GM15510 (cell line): ENCODE results near the gene ABAT.

Experiments used
- POLR2A ChIP-seq: IDR thresholded peaks from 3 replicates; pipeline ENCODE4 v1.6.1; 2011; ENCODE audit warnings: borderline replicate concordance; ENCODE audit not compliant: insufficient read length; ENCODE audit errors: extremely low read depth

ABAT gene

DNA sequence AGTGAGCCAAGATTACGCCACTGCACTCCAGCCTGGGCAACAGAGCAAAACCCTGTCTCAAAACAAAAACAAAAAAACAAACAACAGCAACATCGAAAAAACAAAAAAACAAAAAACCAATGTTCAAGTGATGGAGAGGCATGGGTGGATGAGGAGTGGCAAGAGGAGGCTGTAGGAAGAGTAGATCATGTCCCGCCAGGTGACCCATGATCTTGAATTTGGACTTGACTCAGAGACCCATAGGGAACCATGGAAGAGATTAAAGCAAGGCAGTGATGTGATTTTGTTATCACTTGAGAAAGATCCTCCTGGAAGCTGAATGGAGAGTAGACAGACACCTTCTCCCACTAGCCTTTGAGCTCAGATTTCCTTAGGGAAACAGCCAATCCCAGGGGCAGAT lies 11.2 kb downstream of the ABAT start:
- no peak for TF ChIP-seq POLR2A

DNA sequence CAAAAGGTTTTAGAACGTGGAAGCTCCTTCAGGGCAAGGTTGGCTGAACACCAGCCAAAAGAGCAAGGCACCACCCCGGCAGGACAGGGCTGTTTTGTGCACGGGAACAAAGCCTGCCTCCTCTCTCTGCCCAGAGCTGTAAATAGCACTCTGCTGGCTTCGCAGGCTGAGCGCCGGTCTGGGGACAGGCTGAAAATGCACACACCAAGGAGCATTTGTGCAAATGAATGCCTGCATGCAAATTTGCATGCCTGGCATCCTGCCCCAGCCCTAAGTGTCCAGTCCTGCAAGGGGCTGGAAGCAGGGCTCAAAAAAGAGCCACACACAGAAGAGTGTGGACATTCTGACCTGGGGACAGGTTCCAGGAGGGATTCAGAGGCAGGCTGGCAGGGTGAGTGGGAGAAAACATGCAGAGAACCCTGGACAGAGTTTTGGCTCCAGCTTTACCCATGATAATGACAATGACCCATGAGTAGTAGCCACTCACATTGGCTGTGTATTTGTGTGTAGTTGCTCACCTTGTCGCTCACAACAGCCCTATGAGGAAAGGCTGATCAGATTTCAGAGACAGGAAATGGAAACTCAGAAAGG lies 11.7 kb downstream of the ABAT start:
- no peak for TF ChIP-seq POLR2A

DNA sequence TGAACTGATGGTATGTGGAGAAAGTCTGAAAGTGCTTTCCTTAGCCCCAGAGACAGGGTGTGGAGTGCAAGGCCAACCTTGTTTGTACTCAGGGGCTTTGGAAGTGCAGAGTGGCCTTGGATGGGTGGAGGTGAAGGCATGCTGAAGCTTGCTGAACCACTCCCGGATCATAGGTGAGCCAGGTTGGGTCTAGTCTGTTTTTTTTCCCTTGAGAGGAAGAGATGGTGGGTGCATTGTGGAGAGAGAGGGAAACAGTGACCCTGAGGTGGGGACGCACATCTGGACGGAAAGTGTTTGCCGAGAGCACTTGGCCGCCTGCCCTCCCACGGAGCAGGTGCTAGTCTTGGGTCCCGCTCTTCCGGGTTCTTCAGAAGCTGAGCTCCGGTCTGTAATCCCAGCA lies 12.5 kb downstream of the ABAT start:
- TF ChIP-seq POLR2A, result no peak

DNA sequence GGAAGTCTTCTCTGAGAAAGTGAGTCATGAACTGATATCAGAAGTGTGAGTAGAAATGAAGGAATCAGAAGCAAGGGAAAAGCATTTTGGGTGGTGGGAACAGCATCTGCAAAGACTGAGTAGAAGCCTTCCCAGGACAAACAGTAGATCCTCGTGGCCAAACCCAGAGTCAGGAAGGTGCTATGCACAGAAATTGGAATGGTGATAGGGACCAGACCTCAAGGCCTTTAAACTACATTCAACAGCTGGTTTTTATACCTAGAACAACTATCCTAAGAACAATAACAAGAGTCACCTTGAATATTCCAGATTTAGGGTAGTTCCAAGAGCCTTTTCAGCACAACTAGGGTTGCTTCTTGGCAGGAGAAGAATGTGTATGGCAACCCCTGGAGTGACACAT lies 15.3 kb downstream of the ABAT start:
- TF ChIP-seq POLR2A, result no peak

DNA sequence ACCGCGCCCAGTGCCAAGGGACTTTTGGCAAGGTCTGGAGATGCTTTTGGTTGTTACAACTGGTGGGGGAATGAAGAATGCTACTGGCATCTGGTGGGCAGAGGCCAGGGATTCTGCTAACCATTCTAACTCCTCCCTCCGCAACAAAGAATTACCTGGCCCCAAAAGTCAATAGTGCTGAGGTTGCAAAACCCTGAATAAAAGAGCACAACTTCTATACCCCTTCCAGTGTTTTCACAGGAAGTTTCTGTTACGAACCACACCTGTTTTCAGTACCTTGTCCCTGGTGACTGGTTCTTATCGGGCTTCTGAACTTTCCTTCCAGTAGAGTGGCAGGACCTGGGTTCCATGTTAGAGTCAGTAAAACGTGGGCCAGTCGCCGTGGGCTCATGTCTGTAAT lies 17.3 kb downstream of the ABAT start:
- TF ChIP-seq POLR2A, result no peak

DNA sequence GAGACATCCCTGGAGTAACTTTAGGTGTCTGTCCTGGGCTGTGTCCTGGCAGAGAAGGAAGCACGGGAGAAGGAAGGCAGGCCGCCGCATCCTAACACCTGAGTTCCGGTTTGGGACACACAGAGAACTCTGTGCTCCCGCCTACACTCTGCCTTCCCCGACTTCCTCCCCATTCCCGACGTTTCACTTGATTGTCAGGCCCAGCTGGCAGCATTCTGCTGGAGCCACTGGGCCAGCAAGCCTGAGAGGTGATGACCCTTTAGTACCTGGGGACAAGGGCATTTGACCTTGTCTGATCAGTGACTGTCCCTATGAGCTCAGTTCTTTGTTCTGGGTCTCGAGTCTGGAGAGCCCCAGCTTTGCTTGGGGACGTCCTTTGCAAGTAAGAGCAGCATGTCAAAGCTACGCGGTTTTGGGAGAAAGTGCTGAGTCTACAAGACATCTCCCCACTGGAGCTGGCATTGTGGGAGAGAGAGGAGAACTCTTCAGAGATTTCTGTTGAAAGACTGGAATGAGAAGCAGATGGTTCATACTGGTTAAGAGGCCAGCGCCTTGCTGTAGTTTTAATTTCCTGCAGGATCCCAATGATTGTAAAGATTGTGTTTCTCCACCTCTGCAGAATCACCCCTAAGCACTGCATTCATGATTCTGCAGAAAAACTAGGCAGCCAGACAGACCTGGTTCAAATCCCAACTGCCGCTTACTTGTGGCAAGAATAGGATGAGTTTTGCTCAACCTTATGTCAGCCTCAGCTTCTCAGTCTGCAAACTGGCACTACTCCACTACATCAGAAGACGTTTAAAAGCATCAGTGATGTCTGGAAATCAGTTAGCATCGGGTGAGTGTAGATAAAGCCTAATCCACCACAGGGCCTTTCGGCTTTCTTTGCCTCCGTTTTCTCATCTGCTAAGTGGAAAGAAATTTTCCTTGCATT lies 20.6 kb downstream of the ABAT start:
- TF ChIP-seq POLR2A, result no peak

DNA sequence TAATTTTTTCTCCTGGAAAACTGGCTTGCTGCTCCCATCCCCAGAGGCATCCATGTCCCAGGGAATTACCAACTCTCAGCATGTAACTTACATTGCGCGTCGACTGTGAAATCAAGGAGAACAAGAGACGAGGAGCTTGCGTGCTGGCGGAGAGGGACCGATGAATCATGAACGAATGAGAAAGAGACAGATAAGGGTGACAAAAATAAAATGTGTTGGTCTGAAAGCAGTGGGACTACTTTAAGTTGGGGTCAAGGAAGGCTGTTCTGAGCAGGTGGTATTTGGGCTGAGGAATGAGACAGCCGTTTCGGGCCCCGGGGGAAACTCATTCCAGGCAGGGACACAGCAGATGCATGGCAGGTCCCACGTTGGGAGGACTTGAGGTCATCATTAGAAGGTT lies 22.5 kb downstream of the ABAT start:
- TF ChIP-seq POLR2A, result no peak

DNA sequence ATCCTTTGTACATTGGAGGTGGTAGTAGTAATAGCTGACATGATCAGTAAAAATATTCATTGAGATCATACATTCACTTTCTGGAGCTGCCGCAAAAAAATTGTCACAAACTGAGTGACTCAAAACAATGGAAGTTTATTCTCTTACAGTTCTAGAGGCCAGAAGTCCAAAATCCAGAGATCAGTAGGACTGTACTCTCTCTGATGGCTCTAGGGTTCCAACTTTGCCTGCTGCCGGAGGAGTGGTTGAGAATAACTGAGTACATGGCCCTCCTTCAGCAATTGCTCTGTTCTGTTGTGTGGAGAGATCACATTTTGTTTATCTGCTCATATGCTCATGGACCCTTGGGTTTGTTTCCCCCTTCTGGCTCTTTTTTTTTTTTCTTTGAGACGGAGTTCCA lies 23.5 kb downstream of the ABAT start:
- TF ChIP-seq POLR2A, result no peak

DNA sequence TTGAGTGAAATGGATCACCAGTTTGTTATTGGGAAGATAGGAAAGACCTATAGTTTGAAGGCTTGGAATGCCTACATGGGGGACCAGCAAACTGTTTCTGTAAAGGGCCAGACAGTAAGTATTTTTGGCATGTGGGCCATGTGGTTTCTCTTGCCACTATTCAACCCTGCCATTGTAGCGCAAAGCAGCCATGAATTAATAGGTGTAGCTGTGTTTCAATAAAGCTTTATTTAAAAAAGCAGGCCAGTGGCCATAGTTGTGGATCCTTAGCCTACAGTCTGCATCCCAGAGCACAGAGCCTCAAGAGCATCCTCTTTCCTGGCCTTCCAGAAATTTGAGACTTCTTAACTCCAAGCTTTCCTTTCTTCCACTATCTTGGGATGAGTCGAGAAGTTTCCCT lies 29.3 kb downstream of the ABAT start:
- TF ChIP-seq POLR2A, result no peak

DNA sequence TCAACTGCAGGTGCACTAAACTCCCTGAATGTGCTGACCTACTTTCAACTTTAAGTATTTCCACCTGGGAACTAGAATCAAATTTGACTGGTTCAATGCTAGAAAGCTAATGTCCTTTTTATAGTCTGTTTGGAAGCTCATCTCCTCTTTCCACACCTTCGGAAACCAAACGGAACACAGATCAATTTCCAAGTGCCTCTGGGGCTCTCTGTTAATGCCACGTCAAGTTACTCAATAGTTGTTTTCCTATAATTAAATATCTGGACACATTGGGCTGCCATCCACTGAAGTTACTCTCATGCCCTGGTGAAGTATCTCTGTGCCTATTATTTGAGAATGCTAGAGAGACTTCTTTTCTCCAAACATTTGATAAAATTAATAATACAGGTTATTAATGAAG lies 29.7 kb downstream of the ABAT start:
- no peak for TF ChIP-seq POLR2A

DNA sequence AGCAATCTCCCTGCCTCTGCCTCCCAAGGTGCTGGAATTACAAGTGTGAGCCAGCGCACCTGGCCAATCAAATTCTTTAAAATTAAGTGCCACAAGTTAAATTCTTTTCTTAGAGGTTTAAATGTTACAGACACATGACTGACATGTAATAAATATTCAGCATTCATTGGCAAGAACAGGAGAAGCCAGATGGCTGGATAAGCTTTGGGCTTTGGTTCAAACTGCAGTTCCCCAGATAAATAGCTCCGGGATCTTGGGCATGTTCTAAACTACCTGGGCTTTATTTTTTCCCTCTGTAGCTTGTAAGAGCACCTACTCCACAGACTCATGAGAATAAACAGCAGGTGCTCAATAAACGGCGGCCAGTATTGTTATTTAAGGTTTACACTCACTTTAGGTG lies 34.1 kb downstream of the ABAT start:
- no peak for TF ChIP-seq POLR2A

DNA sequence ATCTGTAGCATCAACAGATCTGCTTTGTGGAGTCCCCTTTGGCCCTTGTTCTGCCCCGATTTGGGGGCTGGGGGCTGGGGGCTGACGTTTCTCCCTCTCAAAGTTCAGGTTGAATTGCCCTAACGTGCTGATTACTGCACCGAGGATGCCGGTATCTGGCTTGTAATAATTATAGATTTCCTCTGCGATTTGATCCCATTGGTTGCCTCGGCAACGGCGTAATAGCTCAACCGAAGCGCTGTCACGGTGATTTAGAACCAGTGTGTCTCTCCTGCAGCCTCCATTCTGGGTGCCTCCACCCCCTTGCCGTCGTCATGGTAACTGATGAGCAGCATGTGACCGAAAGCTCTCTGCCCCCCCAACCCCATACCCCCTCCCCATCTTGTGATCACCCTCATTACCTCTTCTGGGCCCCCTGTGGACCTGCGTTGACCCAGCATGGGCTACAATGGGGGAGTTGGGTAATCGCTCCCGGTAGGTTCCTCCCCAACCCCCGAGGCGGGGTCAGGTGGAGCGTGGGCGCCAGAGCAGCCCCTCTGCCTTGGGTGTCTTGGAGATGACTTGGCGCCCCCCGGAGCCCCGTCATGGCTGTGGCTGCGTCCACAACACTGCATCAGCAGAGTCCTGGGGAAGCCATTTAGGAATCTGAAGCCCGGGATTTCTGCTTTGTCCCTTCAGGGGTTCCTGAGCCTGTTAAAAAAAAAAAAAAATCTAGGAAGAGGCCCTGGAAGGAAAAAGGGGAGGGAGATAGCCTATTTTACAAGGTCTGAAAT lies 38.4 kb downstream of the ABAT start:
- no peak for TF ChIP-seq POLR2A

DNA sequence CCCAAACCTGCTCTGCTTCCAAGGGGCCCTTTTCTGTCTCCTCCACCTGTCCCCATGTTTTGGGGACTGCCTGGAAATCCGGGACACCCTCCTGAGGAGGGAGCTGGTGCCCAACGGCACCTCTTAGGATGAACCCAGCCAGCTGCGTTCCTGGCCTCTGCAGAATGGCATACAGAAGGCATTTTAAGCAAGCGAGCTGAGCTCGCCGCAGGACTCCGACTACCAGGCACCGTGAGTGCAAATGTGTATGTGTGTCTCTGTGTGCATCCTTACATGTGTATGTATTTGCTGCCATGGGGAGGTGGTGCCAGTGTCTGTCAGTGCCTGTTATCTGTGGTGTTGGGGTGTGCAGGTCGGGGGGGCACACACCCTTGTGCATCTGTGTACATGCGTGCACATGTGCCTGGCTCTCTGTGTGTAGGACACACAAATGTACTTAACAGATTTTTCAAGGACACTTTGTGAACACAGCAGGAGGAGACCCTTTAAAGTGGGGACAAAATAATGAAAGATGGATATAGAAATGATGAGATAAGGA lies 39.3 kb downstream of the ABAT start:
- no peak for TF ChIP-seq POLR2A

DNA sequence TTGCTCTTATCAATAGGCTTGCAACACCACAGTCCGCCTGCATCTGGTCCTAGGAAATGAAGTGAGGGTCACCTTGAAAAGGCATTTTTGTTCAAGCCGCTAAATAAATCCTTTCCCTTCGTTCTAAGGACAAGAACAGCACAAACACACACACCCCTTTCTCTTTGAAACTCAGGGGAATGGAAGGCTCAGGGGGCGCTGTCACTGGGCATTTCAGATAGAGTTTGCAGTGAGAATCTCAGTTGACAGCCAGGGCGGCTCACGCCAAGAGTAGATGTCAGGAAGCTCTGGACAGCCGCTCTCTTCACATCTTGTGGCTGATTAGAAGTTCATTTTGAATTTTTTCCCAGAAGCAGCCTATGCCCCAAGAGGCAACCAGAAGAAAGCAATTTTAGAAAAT lies 39.8 kb downstream of the ABAT start:
- no peak for TF ChIP-seq POLR2A

DNA sequence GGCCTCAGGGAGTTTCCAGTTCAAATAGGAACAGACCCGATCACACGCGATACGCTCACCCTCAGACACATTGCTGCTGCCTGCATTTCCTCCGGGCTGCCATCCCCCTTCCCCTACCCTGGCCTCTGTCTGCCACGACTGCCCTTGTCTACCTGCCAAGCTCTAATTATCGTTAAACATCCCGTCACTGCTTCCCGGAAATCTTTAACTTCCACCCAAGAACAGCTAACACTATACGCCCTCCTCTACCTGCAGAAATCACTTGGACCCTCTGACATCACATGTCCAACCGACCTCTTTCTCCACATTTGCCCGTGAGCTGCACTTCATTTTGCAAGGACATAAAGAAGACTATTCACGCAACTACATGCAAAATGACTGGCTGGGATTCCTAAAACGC lies 40.4 kb downstream of the ABAT start:
- no peak for TF ChIP-seq POLR2A
